Measurements from ENCODE around the gene IER5. TPM values are rescaled to one million over a fixed set of nuclear protein-coding genes. Genes with fewer than 3 reads are reported as not detected.

The IER5 gene
- total and polyA plus RNA-seq, 9 of the 15 experiments (the other 6 are each of a cell fraction or from before 2014, with no cell fraction given), result 2.4 to 32.1 (median 12.0) TPM

DNA sequence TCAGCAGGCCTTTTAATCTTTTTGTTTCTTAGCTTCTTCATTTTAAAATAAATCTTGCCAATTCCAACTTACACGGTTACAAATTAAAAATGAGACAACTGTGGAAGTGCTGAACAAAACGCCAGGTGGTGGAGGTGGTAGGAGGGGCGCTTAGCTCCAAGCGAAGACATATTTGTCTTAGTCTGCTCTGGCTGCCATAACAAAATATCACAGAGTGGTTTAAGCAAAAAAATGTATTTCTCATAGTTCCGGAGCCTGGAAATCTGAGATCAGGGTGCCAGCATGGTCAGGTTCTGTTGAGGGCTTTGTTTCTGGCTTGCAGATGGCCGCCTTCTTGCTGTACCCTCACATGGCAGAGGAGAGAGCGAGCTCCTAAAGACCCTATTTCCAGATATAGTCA, 14.9 kb downstream of the IER5 start:
- intact Hi-C loops (cut with micrococcal nuclease) (no loop called here), in situ Hi-C loops (cut with MboI) (no loop called here)
- H3K36me3 ChIP-seq (ENCODE audit: control insufficient read depth, insufficient read depth, low read length), result no peaks in the 10 kb centered on the region
- H3K79me2 ChIP-seq (ENCODE audit: control insufficient read depth, insufficient read depth, low read length), result peaks cover 4% of the 10 kb centered on the region; the same call in 1 of the 3 replicates
- H2AFZ ChIP-seq (ENCODE audit: low read depth, low read length), result no peak overlapping the region
- peaks cover 34 to 83% of the 10 kb centered on the region in 2 experiments for H3K4me1 ChIP-seq (replicated peaks in 1 of 2; ENCODE audit: control insufficient read depth in 2 of 2, insufficient read depth in 2 of 2, low read length in 2 of 2)
- FAIRE-seq (no peak), DNase-seq (ENCODE audit: extremely low read depth in 1 of 4, low spot score in 3 of 4) (no peak), ATAC-seq (no peak)
- no peaks in the 10 kb centered on the region for H3K9me3 ChIP-seq (replicated peaks; ENCODE audit: control insufficient read depth, insufficient read depth, low read depth, low read length)
- H4K20me1 ChIP-seq (replicated peaks; ENCODE audit: control insufficient read depth, insufficient read depth, low read length), result no peaks in the 10 kb centered on the region
- H3K4me2 ChIP-seq (ENCODE audit: insufficient read depth, low read length), result no peak overlapping the region
- 86% methylated on average over 7 of the region's 7 CpGs for WGBS (ENCODE audit: insufficient coverage, low coverage, missing lambda C conversion rate)
- no peak overlapping the region for H3K27ac ChIP-seq (ENCODE audit: extremely low read depth, low read depth, low read length)
- no peak for TF ChIP-seq CAMTA2 (CRISPR knock-in tag; conservative IDR thresholded peaks at IDR 0.05)
- no peak for TF ChIP-seq LCOR (CRISPR knock-in tag; IDR thresholded peaks at IDR 0.05)
- TF ChIP-seq, protein P1, sequence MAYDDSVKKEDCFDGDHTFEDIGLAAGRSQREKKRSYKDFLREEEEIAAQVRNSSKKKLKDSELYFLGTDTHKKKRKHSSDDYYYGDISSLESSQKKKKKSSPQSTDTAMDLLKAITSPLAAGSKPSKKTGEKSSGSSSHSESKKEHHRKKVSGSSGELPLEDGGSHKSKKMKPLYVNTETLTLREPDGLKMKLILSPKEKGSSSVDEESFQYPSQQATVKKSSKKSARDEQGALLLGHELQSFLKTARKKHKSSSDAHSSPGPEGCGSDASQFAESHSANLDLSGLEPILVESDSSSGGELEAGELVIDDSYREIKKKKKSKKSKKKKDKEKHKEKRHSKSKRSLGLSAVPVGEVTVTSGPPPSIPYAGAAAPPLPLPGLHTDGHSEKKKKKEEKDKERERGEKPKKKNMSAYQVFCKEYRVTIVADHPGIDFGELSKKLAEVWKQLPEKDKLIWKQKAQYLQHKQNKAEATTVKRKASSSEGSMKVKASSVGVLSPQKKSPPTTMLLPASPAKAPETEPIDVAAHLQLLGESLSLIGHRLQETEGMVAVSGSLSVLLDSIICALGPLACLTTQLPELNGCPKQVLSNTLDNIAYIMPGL (CRISPR knock-in tag; IDR thresholded peaks at IDR 0.05), result no peak
- no peak for TF ChIP-seq LARP7 (IDR thresholded peaks at IDR 0.05)
- TF ChIP-seq, protein P2, sequence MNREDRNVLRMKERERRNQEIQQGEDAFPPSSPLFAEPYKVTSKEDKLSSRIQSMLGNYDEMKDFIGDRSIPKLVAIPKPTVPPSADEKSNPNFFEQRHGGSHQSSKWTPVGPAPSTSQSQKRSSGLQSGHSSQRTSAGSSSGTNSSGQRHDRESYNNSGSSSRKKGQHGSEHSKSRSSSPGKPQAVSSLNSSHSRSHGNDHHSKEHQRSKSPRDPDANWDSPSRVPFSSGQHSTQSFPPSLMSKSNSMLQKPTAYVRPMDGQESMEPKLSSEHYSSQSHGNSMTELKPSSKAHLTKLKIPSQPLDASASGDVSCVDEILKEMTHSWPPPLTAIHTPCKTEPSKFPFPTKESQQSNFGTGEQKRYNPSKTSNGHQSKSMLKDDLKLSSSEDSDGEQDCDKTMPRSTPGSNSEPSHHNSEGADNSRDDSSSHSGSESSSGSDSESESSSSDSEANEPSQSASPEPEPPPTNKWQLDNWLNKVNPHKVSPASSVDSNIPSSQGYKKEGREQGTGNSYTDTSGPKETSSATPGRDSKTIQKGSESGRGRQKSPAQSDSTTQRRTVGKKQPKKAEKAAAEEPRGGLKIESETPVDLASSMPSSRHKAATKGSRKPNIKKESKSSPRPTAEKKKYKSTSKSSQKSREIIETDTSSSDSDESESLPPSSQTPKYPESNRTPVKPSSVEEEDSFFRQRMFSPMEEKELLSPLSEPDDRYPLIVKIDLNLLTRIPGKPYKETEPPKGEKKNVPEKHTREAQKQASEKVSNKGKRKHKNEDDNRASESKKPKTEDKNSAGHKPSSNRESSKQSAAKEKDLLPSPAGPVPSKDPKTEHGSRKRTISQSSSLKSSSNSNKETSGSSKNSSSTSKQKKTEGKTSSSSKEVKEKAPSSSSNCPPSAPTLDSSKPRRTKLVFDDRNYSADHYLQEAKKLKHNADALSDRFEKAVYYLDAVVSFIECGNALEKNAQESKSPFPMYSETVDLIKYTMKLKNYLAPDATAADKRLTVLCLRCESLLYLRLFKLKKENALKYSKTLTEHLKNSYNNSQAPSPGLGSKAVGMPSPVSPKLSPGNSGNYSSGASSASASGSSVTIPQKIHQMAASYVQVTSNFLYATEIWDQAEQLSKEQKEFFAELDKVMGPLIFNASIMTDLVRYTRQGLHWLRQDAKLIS (CRISPR knock-in tag; IDR thresholded peaks at IDR 0.05), result no peak
- no peak for TF ChIP-seq XRCC4 (IDR thresholded peaks at IDR 0.05; ENCODE audit: extremely low read depth, insufficient read depth, insufficient read length)
- no peak for TF ChIP-seq ZNF384 (IDR thresholded peaks at IDR 0.05; ENCODE audit: low read depth, low read length)
- TF ChIP-seq STAG1 (CRISPR knock-in tag; IDR thresholded peaks at IDR 0.05; ENCODE audit: borderline replicate concordance), result no peak
- TF ChIP-seq DDX20 (tag; IDR thresholded peaks at IDR 0.05; ENCODE audit: low read depth), result no peak
- TF ChIP-seq FUS (optimal IDR thresholded peaks at IDR 0.05; ENCODE audit: low read depth, low read length), result no peak
- TF ChIP-seq RNF2 (IDR thresholded peaks at IDR 0.05), result no peak
- no peak overlapping the region for H3K4me3 ChIP-seq
- no TSS peak for BruUV-seq (replicated peaks)
- ChIA-PET CTCF (ENCODE audit: low intra/inter-chr PET ratio) (interaction anchor here (0.6 kb wide), 1 partner anchor 220 kb away, joined by 3 read pairs; no protein-coding TSS in a partner anchor), POLR2A (interaction anchor here (0.6 to 12.3 kb wide), 7 partner anchors 13 to 518 kb away, joined by 3 to 257 read pairs (median 7); partner anchors contain the start of gene IER5)
- H3K9me1 ChIP-seq (ENCODE audit: control insufficient read depth, insufficient read depth, low read length), result no peaks in the 10 kb centered on the region
- no peak overlapping the region for H3K9ac ChIP-seq (ENCODE audit: insufficient read depth in 1 of 2, low read depth in 2 of 2, low read length in 2 of 2)
- H3K27me3 ChIP-seq (ENCODE audit: control insufficient read depth in 2 of 2, insufficient read depth in 2 of 2, low read length in 2 of 2), result no peaks in the 10 kb centered on the region
